ENCODE results near the gene MESP2.
"Not testable (repeated sequence)": the region's sequence is repeated elsewhere in the genome, so short reads cannot be mapped to it uniquely, and the experiment has no call there.

The MESP2 gene

GRCh38 chr15:89781891-89782618 is 5.9 kb downstream of the MESP2 start:
- no peak for DNase-seq (ENCODE audit: low spot score)

GRCh38 chr15:89782619-89782950 is 6.5 kb downstream of the MESP2 start:
- DNase-seq (ENCODE audit: low spot score), result not testable (repeated sequence)

DNA sequence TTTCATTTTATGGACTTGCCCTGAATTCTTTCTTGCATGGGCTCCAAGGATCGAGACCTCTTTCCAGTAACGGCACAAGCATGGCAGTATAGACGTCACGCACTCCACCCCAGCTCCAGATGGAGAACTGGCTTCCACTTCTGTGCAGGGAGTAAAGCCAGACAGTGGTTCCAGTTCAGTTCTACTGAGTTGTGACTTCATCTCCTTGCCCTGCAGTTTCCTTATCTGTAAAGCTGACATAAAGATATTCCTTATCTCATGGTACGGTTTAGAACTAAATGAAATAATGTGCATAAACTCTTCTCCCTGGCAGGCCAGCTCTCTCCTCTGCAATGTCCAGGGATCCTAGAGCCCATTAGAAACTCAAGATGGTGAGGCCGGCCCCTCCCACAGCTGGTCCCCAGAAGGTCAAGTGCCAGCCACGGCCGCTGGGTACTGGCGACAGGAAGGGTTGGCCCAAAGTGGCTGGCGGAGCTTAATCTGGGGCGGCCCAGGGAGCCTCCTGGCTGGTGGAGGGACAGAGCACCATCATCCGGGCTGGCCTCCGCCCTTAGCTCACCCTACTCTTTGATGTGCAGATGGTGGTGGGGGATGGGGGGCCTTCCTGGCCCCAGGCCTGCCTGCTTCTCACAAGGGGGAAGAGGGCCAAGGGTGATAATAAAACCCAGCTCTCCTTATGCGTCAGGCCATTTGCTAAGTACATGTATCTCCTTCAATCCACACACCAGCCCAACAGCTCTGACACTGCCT is 7.2 kb downstream of the MESP2 start:
- no peak for DNase-seq (ENCODE audit: low spot score)

DNA sequence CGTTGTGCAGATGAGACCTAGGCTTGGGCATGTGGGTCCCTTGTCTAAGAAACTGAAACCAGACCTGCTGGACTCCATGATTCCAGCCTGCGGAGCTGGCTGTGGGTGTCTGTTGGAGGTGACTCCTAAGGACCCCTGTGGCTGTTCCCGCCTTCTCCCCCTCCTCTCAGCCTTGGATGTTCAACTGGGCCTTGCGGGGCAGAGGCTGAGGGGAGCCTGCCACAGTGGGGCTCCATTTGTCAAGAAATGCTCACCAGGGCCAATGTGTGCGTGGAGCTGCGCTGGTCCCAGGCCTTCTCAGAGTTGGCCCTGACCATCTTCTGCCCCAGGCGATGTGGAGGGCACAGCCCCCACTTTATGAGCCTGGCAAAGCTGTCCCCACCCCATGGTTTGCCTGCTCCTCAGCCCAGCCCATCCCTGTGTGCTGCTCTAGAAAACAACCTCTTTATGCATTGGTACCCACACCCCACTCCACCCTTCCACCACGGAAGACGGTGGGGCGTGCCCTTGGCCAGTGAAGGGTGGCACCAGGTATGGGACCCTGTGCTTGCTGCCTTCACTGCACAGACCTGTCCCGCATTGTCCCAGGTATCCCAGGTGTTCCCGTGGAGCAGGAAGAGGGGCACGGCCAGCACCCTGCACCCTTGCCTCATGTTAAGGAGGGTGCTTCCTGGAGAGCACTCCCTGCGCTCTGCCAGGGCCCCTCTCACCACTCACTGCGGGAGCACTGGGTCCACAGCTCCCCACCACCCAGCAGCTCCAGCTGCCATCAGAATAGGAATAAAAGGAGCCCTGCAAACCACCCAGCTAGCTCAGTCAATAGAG is 7.9 kb downstream of the MESP2 start:
- DNase-seq (ENCODE audit: low spot score), result no peak

GRCh38 chr15:89784686-89784960 is 8.5 kb downstream of the MESP2 start:
- DNase-seq (ENCODE audit: low spot score), result no peak

DNA sequence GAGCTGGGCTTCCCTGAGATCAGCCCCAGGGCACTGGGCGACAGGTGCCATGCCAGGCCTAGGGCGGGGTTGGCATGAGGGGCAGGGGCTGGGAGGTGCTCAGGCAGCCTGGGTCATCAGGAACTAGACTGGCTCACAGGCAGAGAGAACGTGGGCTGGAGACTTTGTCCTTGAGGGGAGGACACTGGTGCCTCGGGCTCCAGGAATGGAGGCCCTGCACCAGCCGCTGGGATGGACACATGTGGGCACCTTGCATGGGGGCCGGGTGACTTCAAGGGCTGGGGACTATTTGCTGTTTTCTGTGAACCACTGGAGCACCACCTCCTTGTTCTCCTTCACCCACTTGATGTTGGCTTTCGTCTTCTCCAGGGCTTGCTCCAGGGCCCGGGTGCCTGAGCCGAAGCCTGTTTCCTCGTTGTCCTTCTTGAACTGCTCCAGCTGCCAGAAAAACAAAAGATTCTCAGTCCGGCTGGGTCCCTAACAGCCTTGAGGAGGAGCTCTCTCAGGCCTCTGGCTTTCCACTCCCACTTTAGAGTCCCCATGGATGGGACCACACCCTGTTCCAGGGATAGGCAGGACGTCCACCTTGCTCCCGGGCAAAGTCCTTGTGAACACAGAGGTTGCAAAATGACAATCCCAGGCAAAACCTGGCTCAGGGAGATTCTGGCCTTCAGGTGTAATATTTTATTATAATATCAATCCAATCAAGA is 9.1 kb downstream of the MESP2 start:
- DNase-seq (ENCODE audit: low spot score), result no peak

DNA sequence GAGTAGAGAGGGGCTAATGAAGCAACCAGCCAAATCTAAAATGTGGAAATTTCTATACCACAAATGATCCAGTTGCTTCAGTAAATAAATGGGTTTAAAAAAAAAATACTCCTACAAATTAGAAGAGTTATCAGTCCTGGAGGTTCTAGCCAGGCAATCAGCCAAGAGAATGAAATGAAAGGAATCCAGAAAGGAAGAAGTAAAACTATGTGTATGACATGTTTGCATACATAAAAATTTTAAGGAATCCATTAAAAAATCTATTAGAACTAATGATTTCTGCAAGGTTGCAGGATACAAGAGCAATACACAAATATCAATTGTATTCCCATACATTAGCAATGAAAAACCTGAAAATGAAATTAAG is 9.6 kb downstream of the MESP2 start:
- DNase-seq (ENCODE audit: low spot score), result no peak

- DNase-seq (ENCODE audit: low spot score), result no peak
Measured at GRCh38 chr15:89787944-89788343, 11.8 kb downstream of the MESP2 start.

- DNase-seq (ENCODE audit: low spot score), result not testable (repeated sequence)
Measured at GRCh38 chr15:89788585-89788984, 12.5 kb downstream of the MESP2 start.

GRCh38 chr15:89790206-89790605 is 14.1 kb downstream of the MESP2 start:
- DNase-seq (ENCODE audit: low spot score), result no peak

- DNase-seq (ENCODE audit: low spot score), result no peak
Measured at GRCh38 chr15:89790661-89791060, 14.5 kb downstream of the MESP2 start.

DNA sequence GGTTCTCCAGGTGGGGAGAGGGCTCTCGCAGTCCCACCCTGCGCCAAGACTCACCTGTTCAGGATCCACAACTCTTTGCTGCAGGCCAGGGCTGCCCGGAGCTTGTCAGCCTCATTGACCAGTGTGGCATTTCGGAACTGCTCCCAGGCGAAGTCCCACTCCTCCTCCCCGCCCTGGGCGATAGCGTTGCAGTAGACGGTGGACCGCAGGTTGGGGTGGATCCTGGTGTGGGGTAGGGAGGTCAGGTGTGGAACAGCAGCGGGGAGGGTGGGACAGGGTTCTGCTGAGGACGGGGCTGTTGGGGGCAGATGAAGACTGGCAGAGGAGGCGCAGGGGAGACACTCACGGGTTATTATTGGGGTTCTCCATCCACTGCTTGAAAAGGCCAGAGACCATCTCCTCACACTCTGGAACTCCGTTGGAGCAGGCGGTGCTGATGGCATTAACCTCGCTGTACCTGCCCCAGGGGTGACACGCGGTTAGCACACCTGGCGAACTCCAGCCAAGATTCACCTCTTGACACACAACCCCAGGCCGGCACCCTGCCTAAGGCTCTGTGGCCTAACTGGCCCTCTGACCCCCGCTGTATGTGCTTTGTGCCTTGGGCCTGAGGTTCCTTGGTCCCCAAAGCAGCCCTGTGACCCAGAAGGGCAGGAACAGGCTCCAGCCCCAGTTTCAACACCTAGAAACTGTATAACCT is 16.1 kb downstream of the MESP2 start:
- no peak for DNase-seq (ENCODE audit: low spot score)

GRCh38 chr15:89794627-89795241 is 18.6 kb downstream of the MESP2 start:
- DNase-seq (ENCODE audit: low spot score), result no peak

DNA sequence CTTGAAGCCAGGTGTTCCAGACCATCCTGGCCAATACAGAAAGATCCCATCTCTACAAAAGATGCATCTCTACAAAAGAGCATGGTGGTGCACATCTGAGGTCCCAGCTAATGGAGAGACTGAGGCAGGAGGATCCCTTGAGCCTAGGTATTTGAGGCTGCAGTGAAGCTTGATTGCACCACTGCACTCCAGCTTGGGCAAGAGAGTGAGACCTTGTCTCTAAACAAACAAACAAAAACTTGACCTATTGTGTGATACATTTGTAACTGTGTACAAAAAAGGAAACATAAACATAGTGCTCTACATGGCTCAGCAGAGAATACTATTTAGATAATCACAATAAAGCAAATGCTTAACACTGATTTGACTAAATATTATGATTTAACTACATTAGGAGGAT is 19.9 kb downstream of the MESP2 start:
- no peak for DNase-seq (ENCODE audit: low spot score)

GRCh38 chr15:89797678-89798201 is 21.6 kb downstream of the MESP2 start:
- DNase-seq (ENCODE audit: low spot score), result no peak

- no peak for DNase-seq (ENCODE audit: low spot score)
Measured at GRCh38 chr15:89799011-89799911, 23.1 kb downstream of the MESP2 start.

GRCh38 chr15:89799918-89800498 is 23.9 kb downstream of the MESP2 start:
- DNase-seq (ENCODE audit: low spot score), result no peak

DNA sequence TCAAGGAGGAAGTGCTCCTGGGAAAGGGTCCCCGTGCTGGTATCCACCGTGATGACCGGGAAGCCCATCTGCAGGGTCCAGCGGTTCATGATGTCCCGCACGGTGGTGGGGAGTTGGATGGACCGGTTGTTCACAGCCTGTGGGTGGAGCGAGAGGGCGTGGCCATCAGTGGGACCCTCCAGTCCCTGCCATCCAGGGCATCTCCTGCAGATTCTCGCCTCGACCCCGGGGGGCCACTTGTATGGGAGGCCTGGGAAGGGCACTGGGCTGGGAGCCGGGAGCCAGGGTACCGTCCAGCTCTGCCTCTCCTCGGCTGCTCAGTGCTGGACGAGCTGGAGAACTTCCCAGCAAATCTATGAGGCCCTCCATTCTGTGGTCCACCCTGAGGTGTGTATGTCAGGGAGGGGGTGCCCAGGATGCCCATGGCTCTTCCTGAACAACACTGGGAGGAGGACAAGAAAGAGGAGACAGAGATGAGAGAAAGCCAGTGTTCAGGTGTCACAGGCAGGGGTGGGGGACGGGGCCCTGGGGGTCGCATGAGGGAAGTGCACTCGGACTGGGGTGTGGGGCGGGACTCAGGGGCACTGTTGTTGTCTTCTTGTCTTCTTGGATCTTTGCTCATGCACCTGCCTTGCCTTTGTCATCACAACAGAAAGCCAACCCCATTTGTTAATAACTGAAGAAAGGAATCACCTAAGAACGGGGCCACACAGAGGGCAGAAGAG is 25.5 kb downstream of the MESP2 start:
- no peak for DNase-seq (ENCODE audit: low spot score)

Data from NAMALWA (cell line).